Activated naive CD8-positive, alpha-beta T cell treated with anti-CD3 and anti-CD28 coated beads, Interleukin-2, amount 50 U/mL, for 16 hours (primary cell): Measurements from ENCODE around the gene RAB1B.

Source experiments
- DNase-seq: peaks from one replicate; pipeline ENCODE4 v3.0.0-alpha.2; 2020; ENCODE audit warnings: low read depth, low spot score

Gene RAB1B

GRCh38 chr11:66321606-66322005 is 53.2 kb downstream of the RAB1B start:
- DNase-seq: no peak

DNA sequence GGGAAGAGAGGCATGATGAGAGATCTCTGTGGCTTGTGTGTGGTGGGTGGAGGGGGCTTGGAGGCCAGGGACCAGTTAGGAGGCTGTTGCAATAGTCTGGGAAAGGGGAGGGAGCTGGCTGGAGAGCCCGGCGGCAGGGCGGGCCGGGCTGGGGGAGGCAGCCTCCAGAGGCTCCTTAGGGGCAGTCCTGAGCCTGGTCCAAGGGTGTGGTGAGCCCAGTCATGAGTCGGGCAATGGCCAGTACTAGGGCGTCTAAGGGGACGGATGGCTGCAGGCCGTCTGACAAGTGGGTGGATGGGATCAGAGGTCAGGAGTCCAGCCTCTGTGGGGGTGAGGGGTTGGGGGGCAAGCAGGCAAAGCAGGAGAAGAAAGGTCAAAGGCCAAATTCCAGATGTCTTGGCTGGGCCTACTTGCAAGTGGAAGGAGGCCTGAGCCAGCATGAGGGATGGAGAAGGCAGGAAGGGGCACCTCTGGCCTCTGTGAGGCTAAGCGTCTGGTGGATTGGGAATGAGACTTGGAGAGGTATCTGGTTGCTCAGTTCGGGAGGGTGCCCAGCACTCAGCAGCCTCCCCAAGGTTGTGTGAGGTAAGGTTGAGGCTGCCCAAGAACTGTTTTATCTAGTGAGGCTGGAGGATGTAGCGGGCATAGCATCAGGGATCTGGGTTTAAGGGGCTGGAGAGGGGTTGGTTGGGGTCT is 54.4 kb downstream of the RAB1B start:
- no peak for DNase-seq

DNA sequence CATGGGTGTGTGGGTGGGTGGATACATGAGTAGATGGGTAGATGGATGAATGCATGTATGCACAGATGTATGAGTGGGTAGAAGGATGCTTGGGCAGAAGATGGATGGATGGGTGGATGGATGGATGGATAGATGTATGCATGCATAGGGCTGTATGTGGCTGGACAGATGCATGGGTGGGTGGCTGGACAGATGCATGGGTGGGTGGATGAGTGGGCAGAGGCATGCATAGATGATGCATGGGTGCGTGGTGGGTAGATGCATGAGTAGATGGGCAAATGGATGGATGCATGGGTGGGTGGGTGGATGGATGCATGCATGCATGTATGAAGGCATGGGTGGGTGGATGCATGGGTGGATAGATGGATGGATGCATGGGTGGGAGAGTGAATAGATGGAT is 55.2 kb downstream of the RAB1B start:
- DNase-seq: no peak

GRCh38 chr11:66324664-66325063 is 56.2 kb downstream of the RAB1B start:
- no peak for DNase-seq

DNA sequence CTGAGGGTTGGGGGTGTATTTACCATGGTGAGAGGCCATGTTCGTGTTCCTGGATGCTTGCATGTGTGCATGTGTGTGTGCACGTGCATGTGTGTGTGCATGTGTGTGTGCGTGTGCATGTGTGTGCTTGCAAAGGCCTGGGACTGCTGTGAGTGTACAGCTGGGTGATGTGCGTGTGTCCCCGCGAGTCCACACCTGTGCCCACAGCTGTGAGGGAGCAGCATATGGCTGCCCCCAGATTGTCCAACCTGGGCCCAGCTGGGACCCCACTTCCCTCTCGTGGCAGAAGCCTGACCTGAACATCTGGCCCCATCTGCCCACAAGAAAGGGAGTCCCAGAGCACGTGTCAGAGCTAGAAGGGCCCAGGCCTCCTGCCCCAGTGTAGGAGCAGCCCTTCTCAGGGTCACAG is 56.8 kb downstream of the RAB1B start:
- DNase-seq: no peak

DNA sequence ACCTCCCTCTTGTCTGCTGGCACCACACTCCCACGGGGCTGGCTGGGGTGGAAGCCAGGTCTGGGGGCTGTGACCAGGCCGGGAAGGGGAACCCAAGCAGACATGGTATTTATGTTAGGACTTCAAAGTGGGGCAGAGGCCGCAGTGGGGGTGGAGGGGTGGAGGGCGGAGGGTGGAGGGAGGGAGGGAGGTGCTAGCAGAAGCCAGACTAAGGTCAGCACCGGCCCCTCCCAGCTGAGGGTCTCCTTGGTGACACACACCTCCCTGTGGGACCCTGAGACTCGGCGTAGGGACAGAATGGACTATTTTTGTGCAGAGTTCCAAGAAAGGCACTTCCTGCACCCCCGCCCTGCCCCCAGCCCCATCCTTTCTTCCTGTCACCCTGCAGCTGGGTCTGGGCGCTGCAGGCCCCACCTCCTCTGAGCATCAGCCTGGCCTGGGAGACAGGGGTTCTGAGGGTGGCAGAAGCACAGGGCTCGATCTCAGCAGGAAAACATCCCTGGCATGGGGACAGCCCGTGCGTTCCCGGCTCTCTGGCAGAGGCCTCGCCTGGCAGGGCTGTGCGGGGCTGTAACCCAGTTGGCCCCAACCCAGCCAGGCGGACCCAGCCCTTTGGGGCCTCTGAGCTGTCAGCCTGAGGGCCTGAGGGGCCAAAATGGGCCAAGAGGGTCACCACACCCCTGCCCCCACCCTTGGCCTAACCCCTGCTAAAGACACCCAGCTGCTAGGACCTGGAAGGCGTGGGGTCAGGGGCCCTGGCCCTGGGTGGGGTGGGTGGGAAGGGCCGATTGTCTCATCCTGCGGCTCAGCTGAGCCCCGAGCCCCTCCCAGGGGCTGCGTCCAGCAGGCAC is 58.0 kb downstream of the RAB1B start:
- no peak for DNase-seq
